ENCODE measurements around the gene GPC5.

- no peak for TF ChIP-seq YY1 (IDR thresholded peaks at IDR 0.05; ENCODE audit: insufficient read depth, insufficient read length)
- TF ChIP-seq ZNF274 (IDR thresholded peaks at IDR 0.05; ENCODE audit: low read depth, low read length), result no peak
These were observed 159.1 kb downstream of the GPC5 start for GRCh38 chr13:91557328-91558090.
